ENCODE data around the gene CCL15.
"Not testable (repeated sequence)": the region's sequence is repeated elsewhere in the genome, so short reads cannot be mapped to it uniquely, and the experiment has no call there.

Gene CCL15, protein sequence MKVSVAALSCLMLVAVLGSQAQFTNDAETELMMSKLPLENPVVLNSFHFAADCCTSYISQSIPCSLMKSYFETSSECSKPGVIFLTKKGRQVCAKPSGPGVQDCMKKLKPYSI

DNA sequence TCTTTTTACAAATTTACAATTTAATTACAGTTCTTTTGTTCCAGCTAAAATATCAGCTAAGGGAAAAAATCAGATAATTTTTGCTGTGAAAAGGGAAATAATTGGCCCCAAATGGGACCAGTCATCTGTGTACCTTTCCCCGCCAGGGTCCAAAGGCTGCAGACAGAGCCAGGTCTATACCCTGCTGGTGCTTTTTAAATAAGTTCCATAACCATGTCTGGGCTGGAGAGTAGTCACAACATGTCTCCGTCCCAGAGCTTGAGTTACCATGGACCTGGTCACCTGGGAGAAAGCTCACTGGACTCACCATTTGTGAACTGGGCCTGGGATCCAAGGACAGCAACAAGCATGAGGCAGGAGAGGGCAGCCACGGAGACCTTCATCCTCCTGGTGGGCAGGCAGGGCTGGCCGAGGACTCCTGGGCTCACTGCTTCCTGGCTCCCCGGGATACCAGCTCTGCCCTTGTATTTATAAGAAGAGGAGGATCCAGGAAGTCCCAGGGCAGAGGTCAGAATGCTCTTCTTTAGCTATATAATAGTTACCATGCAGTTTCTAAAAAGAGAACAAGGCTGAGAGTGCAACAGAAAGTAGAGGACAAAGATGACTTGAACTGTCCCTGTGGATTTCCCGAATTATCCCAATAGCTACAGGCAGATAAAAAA, at the start of gene CCL15:
CCL15 (minus strand) TSS at position 444 of the 662 bp plus-strand sequence; CDS start at position 383, 61 bp downstream.
- no peak for DNase-seq

DNA sequence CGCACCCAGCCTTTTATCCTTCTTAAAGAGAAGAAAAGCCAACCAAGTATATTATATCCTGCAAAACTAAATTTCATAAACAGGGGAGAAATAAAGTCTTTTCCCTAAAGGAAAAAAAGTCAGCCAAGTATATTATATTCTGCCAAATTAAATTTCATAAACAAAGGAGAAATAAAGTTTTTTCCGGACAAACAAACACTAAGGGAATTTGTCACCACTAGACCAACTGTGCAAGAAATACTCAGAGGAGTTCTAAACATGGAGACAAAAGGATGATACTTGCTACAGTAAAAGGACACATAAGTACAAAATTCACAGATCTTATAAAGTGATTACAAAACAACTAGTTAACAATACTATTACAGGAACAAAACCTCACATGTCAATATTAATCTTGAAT, 48.3 kb upstream of the CCL15 start:
- no peak for DNase-seq

DNA sequence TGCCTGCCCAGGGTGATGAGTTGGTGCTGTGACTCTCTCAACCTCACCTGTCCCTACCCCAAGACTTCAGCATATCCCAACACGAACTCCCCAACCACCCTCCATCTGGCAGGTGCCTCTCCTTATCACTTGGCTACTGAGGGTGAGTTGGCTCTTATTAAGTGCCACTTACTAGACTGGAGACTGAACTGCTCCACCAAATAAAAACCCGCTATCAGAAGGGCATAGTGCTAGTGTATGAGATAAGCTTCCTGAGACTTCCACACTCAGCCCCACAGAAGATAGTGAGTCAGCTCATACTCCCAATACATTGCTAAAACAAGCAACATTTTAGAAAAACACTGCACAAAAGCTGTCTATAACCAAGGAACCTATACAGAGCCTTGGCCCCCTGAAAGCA, 46.7 kb upstream of the CCL15 start:
- DNase-seq = no peak

DNA sequence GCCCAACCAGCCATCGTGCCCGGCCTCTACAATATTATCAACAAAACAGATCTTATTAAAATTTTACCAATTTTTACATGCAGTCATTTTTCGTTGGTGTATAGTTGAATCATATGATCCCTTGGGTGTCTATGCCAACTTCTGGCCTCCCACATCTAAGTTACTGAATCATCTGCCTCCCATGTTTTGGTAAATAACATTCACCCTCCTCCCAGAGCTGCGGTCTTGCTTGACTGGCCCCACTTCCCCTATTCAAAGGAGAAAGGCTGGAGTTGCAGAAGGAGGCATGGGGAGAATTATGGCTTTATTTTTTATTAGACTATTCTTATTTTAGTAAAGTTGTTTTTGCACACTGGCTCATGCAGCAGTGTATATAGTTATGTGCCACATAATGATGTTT, 34.9 kb upstream of the CCL15 start:
- no peak for DNase-seq

DNA sequence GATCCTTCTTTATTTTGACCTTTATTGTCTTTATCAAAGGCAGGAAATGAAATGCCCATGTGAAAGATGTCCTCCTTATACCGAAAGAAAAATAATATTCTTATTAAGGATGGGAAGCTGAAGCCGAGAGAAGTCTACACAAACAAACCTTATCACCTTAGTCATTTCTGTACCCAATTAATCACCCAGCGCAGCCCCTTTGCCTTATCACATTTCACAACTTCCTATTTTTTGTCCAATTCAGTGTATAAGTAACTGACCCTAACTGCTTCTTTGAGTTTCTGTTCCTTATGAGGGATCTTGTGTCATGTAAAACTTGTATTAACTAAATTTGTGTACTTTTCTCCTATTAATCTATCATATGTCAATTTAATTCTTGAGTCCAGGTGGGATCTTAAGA, 32.8 kb upstream of the CCL15 start:
- DNase-seq = no peak

DNA sequence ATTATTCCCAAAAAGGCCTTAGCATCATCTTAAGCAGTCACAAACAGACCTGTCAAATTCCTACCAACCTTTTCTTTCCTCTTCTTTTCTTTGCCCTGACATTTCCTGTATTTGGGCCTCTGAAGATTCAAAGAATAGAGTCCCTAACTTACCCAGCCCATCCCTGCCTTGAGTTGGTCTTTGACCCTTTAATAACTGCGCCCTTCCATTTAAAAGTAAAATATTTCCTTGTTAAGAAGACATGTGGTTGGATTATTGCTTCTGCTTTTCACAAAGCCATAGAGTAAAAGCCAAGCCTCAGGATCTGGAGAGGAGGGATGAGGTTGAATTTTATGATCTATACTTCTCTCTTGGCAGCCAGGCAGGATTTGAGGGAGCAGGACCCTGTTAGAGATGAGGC, 29.6 kb upstream of the CCL15 start:
- no peak for DNase-seq

DNA sequence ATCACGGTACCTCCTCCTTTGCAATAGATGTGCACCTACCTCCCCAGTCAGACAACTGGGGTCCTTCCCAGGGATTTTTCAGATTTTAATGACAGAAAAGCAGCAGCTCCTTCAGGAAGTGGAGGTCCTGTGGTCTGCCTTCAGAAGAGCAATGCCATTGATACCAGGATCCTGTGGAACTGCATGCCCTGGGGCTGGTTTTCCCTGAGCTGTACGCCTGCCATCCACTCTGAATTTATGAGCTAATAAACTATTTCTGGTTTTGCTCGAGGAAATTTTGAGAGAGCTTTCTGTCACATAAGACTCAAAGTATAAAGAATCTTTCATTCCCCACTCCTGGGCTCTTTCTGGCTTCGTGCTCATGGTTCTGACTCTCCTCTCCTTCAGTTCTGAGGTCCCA, 26.4 kb upstream of the CCL15 start:
- no peak for DNase-seq

DNA sequence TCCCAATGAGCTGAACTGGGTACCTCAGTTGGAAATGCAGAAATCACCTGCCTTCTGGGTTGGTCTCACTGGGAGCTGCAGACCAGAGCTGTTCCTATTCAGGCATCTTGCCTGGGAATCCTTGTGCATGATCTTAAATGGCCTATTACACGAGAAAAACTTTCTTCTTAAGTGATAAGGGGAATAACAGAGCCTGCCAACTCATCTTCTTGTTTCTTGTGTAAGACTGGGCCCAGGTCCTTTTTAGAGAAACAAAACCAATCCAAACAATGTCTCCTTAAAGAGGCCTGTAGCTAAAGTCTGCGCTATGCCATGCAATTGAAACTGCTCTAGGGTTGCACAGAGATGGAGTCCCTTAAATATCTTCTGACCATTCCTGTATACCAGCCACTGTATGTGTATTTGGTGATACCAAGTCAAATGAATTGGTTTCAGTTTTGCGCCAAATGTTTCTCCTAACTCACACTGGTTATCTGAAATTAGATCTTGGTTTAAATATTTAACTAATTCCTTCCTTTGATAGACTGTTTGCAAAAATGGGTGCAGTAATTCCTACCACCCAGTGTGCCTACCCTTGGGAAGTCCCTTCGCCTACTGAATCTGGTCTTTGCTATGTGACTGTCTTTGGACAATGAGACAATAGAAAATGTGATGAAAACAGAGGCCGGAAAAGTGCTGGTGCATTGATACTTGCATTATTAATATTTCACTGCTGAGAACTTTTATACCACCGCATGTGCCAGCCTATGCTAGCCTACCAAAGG, 22.9 kb upstream of the CCL15 start:
- no peak for DNase-seq

DNA sequence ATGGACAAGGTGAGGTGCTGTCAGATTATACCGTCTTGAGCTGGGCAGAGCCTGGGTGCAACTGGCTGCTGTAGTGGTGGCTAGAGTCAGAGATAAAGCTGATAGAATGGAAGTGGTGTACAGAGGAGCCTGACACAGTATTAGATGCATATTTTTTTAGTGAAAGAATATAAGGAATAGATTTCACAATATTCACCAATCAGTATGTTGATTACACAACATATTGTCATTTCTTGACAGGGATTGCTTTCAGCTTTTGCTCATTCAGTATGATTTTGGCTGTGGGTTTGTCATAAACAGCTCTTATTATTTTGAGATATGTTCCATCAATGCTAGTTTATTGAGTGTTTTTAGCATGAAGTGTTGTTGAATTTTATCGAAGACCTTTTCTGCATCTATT, 18.1 kb upstream of the CCL15 start:
- DNase-seq = no peak

DNA sequence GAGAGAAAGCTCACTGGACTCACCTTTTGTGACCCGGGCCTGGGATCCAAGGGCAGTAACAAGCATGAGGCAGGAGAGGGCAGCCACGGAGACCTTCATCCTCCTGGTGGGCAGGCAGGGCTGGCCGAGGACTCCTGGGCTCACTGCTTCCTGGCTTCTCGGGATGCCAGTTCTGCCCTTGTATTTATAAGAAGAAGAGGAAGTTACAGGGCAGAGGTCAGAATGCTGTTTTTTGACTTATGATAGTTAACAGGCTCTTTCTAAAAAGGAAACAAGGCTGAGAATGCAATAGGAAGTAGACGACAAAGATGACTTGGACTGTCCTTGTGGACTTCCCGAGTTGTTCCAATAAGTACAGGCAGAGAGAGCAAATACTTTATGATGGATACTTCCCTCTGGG, 16.4 kb upstream of the CCL15 start, which contains the start of gene CCL23:
CCL23 (minus strand) TSS at position 174 of the 400 bp plus-strand sequence; CDS start at position 99, 75 bp downstream.
- DNase-seq = no peak

DNA sequence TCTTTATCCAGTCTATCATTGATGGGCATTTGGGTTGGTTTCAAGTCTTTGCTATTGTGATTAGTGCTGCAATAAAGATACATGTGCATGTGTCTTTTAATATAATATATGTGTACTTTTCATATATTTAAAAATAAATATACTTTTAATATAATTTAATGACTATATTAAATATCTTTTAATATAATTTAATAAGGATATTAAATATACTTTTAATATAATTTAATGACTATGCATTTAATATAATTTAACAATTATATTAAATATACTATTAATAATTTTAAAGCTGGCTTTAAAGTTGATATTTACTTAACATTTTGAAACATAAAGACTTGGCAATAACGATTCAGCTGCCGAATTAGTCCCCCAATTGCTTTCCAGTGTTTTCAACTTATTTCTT, 15.2 kb upstream of the CCL15 start:
- no peak for DNase-seq

DNA sequence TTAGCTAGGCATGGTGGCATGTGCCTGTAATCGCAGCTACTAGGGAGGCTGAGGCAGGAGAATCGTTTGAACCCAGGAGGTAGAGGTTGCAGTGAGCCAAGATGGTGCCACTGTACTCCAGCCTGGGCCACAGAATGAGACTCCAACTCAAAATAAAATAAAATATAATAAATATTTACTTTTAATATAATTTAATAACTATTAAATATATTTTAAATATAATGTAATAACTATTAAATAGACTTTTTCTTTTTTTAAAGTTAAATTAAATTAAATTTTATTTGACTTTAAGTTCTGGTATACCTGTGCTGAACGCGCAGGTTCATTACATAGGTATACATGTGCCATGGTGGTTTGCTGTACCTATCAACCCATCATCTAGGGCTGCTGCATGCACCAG, 14.5 kb upstream of the CCL15 start:
- not testable (repeated sequence) for DNase-seq

DNA sequence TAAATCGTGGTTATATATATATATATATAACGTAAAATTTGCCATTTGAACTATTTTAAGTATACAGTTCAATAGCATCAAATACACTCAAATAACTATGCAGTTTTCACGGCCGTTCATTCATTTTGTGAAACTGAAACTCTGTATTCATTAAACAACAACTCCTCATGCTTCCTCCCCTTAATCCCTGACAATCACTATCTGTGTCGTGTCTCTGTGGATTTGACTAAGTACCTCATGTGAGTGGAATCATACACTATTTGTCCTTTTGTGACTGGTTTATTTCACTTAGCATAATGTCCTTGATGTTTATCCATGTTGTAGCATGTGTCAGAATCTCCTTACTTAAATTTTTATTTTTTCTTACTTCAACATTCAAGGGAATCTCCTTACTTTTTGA, 13.6 kb upstream of the CCL15 start:
- no peak for DNase-seq

DNA sequence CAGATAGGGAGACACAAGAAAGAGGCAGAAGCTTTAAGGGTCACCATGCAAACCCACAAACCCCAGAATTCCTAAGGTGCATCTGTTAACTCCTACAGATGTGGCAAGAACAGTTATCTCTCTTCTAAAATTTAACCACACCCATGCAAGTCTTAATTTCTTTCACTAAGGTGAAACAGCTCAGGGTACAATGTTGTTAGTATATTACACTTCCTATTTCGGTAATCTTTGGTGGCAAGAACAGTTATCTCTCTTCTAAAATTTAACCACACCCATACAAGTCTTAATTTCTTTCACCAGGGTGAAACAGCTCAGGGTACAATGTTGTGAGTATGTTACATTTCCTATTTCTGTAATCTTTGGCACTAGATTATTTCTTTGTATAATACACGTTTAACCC, 9.8 kb upstream of the CCL15 start:
- no peak for DNase-seq

DNA sequence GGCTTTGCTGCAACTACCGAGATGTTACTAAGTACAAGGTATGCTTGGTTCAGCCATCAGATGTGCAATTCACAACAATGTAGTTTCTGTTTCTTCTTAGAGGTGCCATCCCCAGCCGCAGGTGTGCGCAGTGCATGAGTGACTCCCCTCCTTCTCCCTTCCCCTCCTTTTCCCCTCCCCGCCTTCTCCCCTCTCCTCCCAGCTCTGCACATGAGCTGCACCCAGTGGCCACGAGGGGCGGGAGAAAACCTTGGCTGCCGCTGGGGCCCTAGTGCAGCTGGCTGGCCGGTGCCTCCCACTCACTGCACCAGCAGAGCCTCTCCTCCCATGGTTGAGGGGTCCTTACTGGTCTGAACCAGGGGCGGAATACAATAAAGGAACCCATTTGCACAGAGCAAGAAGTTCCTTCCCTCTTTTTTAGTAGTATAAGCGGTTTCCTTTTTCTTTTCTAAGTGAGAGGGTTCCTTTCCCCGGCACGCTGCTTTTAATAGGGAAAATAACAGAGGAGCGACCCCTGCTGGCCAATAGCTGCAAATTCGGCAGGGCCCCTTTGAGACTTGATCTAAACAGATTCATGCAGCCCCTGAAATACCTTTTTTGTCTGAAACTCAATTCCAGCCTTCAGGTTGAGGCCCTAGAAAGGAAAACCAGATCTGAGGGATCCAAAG, 7.8 kb upstream of the CCL15 start:
- DNase-seq = no peak

DNA sequence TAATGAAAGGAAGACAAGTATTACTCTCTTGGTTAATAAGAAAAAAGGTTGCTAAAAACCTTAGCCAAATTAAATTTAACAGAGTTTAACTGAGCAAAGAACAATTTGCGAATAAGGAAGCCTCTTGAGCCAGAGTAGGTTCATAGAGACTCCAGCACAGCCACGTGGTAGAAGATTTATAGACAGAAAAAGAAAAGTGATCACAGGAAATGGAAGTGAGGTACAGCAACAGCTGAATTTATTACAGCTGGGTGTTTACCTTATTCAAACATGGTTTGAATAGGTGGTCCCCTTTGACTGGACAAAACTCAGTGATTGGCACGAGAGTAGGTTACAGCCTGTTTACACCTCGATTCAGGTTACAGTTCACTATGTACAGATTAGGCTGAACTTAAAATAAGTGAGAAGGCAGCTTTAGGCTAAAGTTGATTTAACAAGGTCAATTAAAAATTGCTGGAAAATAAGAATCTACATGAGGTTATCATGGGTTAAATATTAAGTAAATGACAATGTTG, 3.3 kb upstream of the CCL15 start:
- no peak for DNase-seq

DNA sequence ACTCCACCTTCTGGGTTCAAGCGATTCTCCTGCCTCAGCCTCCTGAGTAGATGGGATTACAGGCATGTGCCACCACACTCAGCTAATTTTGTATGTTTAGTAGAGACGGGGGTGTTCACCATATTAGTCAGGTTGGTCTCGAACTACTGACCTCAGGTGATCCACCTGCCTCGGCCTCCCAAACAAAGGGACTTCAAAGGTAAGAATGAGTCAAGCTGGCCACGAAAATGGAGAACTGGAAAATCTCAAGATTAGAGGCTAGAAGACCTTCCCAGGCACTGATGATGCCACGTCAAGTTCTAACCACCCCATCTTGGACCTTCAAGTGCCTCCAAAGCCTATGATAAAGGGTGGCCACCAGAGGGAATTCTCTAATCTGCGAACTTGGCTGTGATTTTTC, 1.3 kb upstream of the CCL15 start:
- DNase-seq = no peak

DNA sequence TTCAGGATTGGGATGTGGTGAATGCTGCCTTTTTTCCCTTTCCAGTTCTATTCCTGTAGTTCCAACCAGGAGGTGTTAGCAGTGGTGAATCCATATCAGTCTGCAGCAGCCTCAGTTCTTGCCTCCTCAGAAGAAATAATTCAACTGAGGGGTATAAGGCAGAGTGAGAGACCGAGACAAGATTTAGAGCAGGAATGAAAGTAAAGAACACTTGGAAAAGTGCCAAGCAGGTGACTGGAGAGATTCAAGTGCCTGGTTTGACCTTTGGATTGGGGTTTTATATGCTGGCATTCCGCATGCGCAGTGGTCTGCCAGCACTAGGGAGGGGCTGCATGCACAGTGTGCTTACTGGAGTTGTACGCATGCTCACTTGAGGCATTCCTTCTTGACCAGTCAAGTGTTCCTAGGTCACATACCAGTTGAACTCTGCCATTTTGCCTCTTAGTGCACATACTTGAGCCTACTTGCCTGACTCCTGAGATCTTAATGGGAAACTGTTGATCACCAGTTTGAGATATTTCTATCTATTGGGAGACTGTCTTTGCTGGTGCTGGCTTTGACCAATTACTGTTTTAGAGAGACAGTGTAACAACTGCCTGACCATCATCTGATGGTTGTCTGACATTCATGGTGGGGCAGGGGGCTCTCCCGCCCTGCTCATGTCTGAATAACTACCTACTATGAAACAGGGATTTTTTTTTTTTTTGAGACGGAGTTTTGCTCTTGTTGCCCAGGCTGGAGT, 680 bp upstream of the CCL15 start:
- no peak for DNase-seq

DNA sequence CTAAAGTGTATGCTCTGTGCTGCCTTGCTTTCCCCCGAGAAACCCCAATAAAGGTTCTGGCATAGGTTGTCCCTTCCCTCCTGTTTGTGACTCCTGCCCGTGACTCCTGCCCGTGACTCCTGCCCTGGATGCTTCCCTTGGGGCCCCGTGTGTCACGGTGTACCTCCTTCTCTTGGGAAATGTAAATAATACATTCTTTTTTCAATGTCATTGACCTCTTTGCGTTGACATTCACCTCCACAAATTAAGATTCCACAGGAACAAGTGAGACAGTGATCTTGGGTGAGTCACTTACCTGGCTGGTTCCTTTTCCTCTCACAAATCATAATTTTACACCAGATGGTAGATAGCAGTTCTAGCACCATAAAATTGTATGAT, 632 bp downstream of the CCL15 start:
- DNase-seq = no peak

DNA sequence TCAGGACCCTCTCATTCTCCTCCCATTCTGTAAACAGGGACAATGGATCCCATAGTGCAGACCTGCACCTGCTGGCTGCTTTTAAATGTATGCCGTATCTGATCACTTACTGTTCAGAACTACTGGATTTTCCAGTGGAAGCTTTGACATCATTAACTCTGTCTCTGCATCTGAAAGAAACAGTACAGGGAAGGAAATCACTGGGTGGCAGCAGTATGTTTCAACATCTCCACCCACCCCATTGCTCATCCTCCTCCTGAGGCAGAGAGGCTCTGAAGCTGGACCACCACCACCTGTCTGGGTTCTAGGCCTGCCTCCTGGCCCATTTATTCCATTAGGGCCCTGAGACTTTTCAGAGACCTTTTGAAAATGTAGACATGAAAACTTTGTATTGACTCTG, 2.6 kb downstream of the CCL15 start:
- DNase-seq = no peak

DNA sequence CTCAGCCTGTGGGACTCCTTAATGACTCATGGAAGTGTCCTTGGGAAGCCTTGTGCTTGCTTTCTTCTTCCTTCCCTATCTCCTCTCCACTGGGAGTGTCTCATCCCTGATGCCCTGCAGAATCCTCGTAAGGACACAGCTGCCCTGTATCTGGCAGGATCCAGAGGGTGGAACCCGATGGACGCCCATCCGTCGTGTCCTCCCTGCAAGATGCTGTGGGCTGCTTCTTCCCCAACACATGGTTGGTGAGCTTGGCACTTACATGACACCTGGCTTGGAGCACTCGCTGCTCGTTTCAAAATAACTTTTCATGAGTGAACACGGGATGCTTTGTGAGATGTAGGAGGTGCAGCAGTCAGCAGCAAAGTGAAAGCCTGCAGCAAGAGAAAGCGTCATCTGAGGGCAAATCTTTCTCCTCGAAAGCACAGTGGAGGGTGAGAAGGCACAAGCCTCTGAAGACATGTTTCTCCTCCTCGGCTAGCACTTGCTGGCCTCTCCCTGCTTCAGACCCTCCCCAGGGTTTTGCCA, 3.3 kb downstream of the CCL15 start:
- DNase-seq = no peak

DNA sequence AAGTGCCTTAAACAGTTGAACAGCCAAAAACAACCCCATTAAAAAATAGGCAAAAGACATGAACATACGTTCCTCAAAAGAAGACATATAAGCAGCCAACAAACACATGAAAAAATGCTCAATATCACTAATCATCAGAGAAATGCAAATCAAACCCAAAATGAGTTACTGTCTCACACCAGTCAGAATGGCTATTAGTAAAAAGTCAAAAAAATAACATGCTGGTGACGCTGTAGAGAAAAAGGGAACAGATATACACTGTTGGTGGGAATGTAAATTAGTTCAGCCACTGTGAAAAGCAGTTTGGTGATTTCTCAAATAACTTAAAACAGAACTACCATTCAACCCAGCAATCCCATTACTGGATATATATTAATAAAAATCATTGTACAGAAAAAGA, 6.0 kb downstream of the CCL15 start:
- DNase-seq = not testable (repeated sequence)

DNA sequence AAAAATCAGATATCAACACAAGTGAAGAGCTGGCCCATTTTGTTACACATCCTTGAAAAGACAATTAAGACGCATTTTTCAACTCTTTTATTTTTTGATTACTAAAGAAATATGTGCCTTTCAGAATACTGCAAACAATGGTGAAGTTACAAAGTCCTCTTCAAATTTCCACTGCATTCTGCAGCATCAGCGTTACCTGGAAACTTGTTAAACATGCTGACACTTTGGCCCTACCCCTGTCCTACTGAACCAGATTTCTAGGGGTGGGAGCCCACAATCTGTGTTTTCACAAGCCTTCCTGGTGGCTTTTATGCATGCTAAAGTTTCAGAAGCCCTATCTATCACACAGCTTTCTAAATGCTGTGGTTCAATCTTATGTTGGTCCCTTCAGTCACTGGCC, 10.3 kb downstream of the CCL15 start:
- DNase-seq = no peak

Measured in hippocampal formation (tissue), 2 donors.